Neuronal stem cell (in vitro differentiated cells): ENCODE results near the gene ELOVL4.

Experiments
- DNase-seq: peaks from one replicate; pipeline ENCODE4 v3.0.0-alpha.2; 2013; ENCODE audit warnings: low spot score
- H2AFZ ChIP-seq: one replicate; pipeline ENCODE4 v1.6.1; 2013; ENCODE audit warnings: mild to moderate bottlenecking, low read length, inconsistent platforms
- H2AK5ac ChIP-seq: 2 replicates; pipeline ENCODE4 v1.6.1; 2013; ENCODE audit warnings: low read depth, mild to moderate bottlenecking, inconsistent platforms, low read length, moderate library complexity, mixed read lengths
- H2BK120ac ChIP-seq: 2 replicates; pipeline ENCODE4 v1.6.1; 2013; ENCODE audit warnings: low read depth, mild to moderate bottlenecking, inconsistent platforms, low read length, moderate library complexity, mixed read lengths
- H2BK12ac ChIP-seq: one replicate; pipeline ENCODE4 v1.6.1; 2013; ENCODE audit warnings: low read length, inconsistent platforms
- H2BK15ac ChIP-seq: 2 replicates; pipeline ENCODE4 v1.6.1; 2013; ENCODE audit warnings: mild to moderate bottlenecking, low read length, inconsistent platforms, mixed read lengths
- H2BK5ac ChIP-seq: one replicate; pipeline ENCODE4 v1.6.1; 2013; ENCODE audit warnings: inconsistent platforms, mild to moderate bottlenecking, low read length, moderate library complexity
- H3K14ac ChIP-seq: one replicate; pipeline ENCODE4 v1.6.1; 2013; ENCODE audit warnings: low read length, inconsistent platforms
- H3K18ac ChIP-seq: 2 replicates; pipeline ENCODE4 v1.6.1; 2013; ENCODE audit warnings: low read length, inconsistent platforms
- H3K23ac ChIP-seq: 2 replicates; pipeline ENCODE4 v1.6.1; 2013; ENCODE audit warnings: low read depth, mild to moderate bottlenecking, mixed read lengths, low read length, inconsistent platforms; ENCODE audit not compliant: poor library complexity
- H3K27ac ChIP-seq: replicated peaks from 3 replicates; pipeline ENCODE4 v1.5.1; 2013; ENCODE audit warnings: low read length, inconsistent platforms
- H3K27me3 ChIP-seq, 3 experiments: 2 replicates each; pipeline ENCODE4 v1.6.1; 2013; ENCODE audit warnings: low read length in 3 of 3, mild to moderate bottlenecking in 2 of 3, inconsistent platforms in 1 of 3, low read depth in 1 of 3, mixed read lengths in 1 of 3, moderate library complexity in 1 of 3; ENCODE audit not compliant: control insufficient read depth in 3 of 3, insufficient read depth in 3 of 3
- H3K36me3 ChIP-seq, 2 donors: replicated peaks in 1 of 2; 2 replicates each; pipeline ENCODE4 v1.6.1; 2013; ENCODE audit warnings: low read length in 2 of 2; ENCODE audit not compliant: control insufficient read depth in 2 of 2, insufficient read depth in 2 of 2
- H3K4ac ChIP-seq: 2 replicates; pipeline ENCODE4 v1.6.1; 2013; ENCODE audit warnings: inconsistent platforms, mild to moderate bottlenecking, low read length, moderate library complexity
- H3K4me1 ChIP-seq, 2 donors: 1 replicate in 1 of 2; 2 replicates in 1 of 2; pipeline ENCODE4 v1.6.1; 2013; ENCODE audit warnings: low read length in 2 of 2, low read depth in 1 of 2; ENCODE audit not compliant: control insufficient read depth in 2 of 2, insufficient read depth in 1 of 2
- H3K4me2 ChIP-seq: one replicate; pipeline ENCODE4 v1.6.1; 2013; ENCODE audit warnings: mild to moderate bottlenecking, low read length, inconsistent platforms; ENCODE audit not compliant: insufficient read depth, poor library complexity, severe bottlenecking
- H3K4me3 ChIP-seq, 2 donors: 2 replicates each; pipeline ENCODE4 v1.5.1; 2013; ENCODE audit warnings: low read length in 2 of 2, mild to moderate bottlenecking in 2 of 2, inconsistent platforms in 1 of 2, moderate library complexity in 1 of 2
- H3K79me1 ChIP-seq: one replicate; pipeline ENCODE4 v1.6.1; 2013; ENCODE audit warnings: low read depth, mild to moderate bottlenecking, inconsistent platforms, low read length, moderate library complexity
- H3K9ac ChIP-seq: one replicate; pipeline ENCODE4 v1.6.1; 2013; ENCODE audit warnings: mild to moderate bottlenecking, low read depth, low read length, inconsistent platforms; ENCODE audit not compliant: poor library complexity
- H3K9me3 ChIP-seq, 2 donors: replicated peaks in 1 of 2; 2 replicates each; pipeline versions ENCODE3 to v1.6.1; 2013; ENCODE audit warnings: low read length in 2 of 2, mild to moderate bottlenecking in 2 of 2, inconsistent platforms in 1 of 2, low read depth in 1 of 2, mixed read lengths in 1 of 2, moderate library complexity in 1 of 2; ENCODE audit not compliant: control insufficient read depth in 2 of 2, insufficient read depth in 1 of 2
- H4K8ac ChIP-seq: one replicate; pipeline ENCODE4 v1.6.1; 2013; ENCODE audit warnings: low read depth, mild to moderate bottlenecking, inconsistent platforms, low read length, moderate library complexity
- H4K91ac ChIP-seq: one replicate; pipeline ENCODE4 v1.6.1; 2013; ENCODE audit warnings: low read length, low read depth, mild to moderate bottlenecking, inconsistent platforms; ENCODE audit not compliant: poor library complexity
- WGBS, 2 donors: extraction: QIAGEN DNeasy Blood & Tissue Kit; methylation state at CpG; one replicate each; pipeline ENCODE4 v1.1.7; 2013; ENCODE audit warnings: missing lambda C conversion rate in 2 of 2, mixed read lengths in 1 of 2; ENCODE audit not compliant: insufficient read length in 2 of 2, insufficient replicate concordance in 1 of 2; ENCODE audit errors: extremely low coverage in 2 of 2; 5-methylcytosine and 5-hydroxymethylcytosine counted together

The ELOVL4 gene

DNA sequence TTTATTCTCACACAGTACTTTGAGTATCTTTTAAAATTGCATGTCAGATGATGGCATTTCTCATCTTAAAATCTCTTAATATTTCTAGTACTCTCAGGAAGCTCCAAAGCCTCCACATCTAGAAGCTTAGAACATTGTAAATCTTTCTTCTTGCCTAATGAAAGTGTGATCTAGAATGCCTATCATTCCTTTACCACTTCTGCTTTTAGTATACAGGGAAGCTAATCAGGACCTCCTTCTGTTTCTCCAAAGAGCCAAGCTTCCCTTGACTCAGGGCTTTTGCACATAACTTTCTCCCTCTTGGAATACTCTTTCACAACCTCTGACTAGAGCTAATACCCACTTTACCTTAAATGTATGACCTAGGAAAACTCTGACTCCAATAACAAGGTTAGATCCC lies 7.5 kb upstream of the ELOVL4 start:
- Histone ChIP-seq H2BK15ac (no peak overlapping the region), H3K14ac (no peak overlapping the region), H4K91ac (no peak overlapping the region), H2AFZ (no peak overlapping the region), H3K79me1 (no peaks in the 10 kb centered on the region), H3K4ac (no peak overlapping the region), H2BK5ac (no peak overlapping the region), H4K8ac (no peak overlapping the region), H3K9ac (no peak overlapping the region), H3K18ac (no peak overlapping the region), H2BK12ac (no peak overlapping the region), H3K27ac (no peak overlapping the region), H2BK120ac (no peak overlapping the region), H3K4me2 (no peak overlapping the region), H3K9me3 (no peaks in the 10 kb centered on the region), H3K4me1 (no peaks in the 10 kb centered on the region), H3K23ac (no peak overlapping the region), H3K27me3 (peaks cover 0 to 5% (median 0%) of the 10 kb centered on the region in 3 experiments), H3K36me3 (no peaks in the 10 kb centered on the region), H3K4me3 (no peak overlapping the region), H2AK5ac (no peak overlapping the region)
- DNase-seq, result no peak

DNA sequence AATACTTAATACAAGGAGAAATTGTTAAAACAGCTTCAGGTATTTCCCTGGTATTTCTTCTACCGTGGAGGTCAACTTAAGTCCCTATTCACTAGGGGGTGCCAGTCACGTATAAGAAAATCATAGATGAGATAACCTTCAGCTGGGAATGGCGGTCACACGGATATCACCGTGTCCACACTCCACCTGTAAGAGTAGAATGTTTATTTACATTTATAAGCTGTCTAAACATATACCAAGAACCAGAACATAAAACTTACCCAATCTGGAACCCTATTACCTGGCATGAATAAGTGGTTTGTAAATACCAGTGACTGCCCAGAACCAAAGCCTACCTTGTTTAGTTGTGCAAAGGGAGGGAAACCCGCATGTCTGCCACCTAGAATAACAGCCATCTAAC lies 1.9 kb upstream of the ELOVL4 start:
- no peak overlapping the region for H3K14ac ChIP-seq
- no peaks in the 10 kb centered on the region for H3K9me3 ChIP-seq
- H3K4me2 ChIP-seq, result no peak overlapping the region
- H2BK15ac ChIP-seq, result no peak overlapping the region
- no peak overlapping the region for H2BK12ac ChIP-seq
- no peak overlapping the region for H3K18ac ChIP-seq
- H2BK5ac ChIP-seq, result no peak overlapping the region
- no peak overlapping the region for H3K27ac ChIP-seq
- H3K4me3 ChIP-seq, result no peak overlapping the region
- no peak overlapping the region for H3K4ac ChIP-seq
- no peak overlapping the region for H3K9ac ChIP-seq
- no peak overlapping the region for H3K23ac ChIP-seq
- DNase-seq, result peak; percentile 51
- H3K4me1 ChIP-seq, result peaks cover 6 to 10% of the 10 kb centered on the region in 2 donors
- H4K91ac ChIP-seq, result no peak overlapping the region
- H4K8ac ChIP-seq, result no peak overlapping the region
- peaks cover 0 to 11% (median 3%) of the 10 kb centered on the region in 3 experiments for H3K27me3 ChIP-seq
- H2BK120ac ChIP-seq, result no peak overlapping the region
- H3K36me3 ChIP-seq, result no peaks in the 10 kb centered on the region
- no peak overlapping the region for H2AK5ac ChIP-seq
- H3K79me1 ChIP-seq, result no peaks in the 10 kb centered on the region
- H2AFZ ChIP-seq, result peak overlapping the region; percentile 48
- WGBS, 2 donors, result no CpG with 5 or more reads among the region's 6 CpGs

DNA sequence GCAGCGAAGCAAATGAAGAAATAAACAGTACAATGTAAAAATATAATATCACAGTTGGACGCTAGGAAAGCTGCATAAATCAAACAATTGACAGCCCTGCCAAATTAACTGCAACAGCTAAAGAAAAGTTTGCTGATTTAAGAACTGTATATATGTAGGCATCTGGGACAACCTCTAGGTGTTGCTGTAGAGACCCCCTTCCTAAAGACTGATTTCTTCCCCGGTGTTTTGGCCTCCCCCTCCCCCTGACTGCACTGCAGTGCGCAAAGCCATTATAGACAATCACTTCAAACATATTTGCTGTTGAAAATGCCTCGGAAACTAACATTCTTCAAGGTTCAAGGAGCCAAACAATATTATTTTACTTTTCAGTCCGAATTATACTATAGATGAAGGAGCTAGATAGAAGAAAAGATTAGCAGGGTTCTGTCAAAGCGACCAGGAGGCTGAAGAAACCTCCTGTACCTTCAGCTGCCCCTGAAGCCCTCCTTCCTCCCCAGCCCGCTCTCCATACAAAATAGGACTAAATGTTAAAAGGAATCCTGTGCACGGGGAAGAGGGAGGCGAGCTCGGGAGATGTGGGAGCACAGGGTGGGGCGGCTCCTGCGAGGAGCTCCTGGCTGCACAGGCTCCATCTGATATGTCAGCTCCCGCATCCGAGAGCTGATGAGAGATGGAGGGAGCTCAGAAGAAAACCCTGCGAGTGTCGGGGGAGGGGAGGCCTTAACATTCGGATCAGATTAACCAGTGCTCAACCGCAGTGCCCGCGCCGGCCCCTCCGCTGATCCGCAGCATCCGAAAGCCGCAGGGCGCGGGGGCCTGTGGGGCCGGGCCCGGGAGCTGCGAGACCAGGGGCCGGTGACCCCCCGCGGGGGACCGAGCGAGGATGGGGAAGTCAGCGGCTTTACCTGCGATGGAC lies 822 bp downstream of the ELOVL4 start:
- no peak overlapping the region for H2BK5ac ChIP-seq
- H3K9ac ChIP-seq, result peak overlapping the region; percentile 95
- DNase-seq, result peak; percentile 39
- H2BK12ac ChIP-seq, result no peak overlapping the region
- no peak overlapping the region for H4K8ac ChIP-seq
- H2AFZ ChIP-seq, result peak overlapping the region; percentile 97
- WGBS, 2 donors, result no CpG with 5 or more reads among the region's 38 CpGs
- H3K23ac ChIP-seq, result peak overlapping the region; percentile 81
- H3K9me3 ChIP-seq, result no peaks in the 10 kb centered on the region
- H3K4me3 ChIP-seq, result peak overlapping the region; percentile 88 to 94
- H3K79me1 ChIP-seq, result no peaks in the 10 kb centered on the region
- peak overlapping the region; percentile 92 for H3K4me2 ChIP-seq
- H3K18ac ChIP-seq, result peak overlapping the region; percentile 94
- H2AK5ac ChIP-seq, result no peak overlapping the region
- H3K27ac ChIP-seq, result no peak overlapping the region
- H3K4ac ChIP-seq, result no peak overlapping the region
- no peak overlapping the region for H3K14ac ChIP-seq
- H2BK15ac ChIP-seq, result peak overlapping the region; percentile 21
- H3K27me3 ChIP-seq, result peaks cover 0 to 7% (median 3%) of the 10 kb centered on the region in 3 experiments
- no peak overlapping the region for H4K91ac ChIP-seq
- no peaks in the 10 kb centered on the region for H3K36me3 ChIP-seq
- H3K4me1 ChIP-seq, result peaks cover 10 to 11% of the 10 kb centered on the region in 2 donors
- no peak overlapping the region for H2BK120ac ChIP-seq

GRCh38 chr6:79943133-79943532 lies 4.2 kb downstream of the ELOVL4 start:
- no peak overlapping the region for H4K91ac ChIP-seq
- no peak overlapping the region for H3K23ac ChIP-seq
- peaks cover 0 to 3% (median 0%) of the 10 kb centered on the region in 3 experiments for H3K27me3 ChIP-seq
- H3K9me3 ChIP-seq, result no peaks in the 10 kb centered on the region
- no peak overlapping the region for H3K4ac ChIP-seq
- H3K4me2 ChIP-seq, result no peak overlapping the region
- no peak overlapping the region for H3K14ac ChIP-seq
- H2BK120ac ChIP-seq, result no peak overlapping the region
- no CpG with 5 or more reads among the region's 1 CpG for WGBS, 2 donors
- H2BK5ac ChIP-seq, result no peak overlapping the region
- DNase-seq, result no peak
- H3K4me3 ChIP-seq, result no peak overlapping the region
- no peak overlapping the region for H3K27ac ChIP-seq
- H2BK15ac ChIP-seq, result no peak overlapping the region
- no peak overlapping the region for H2AK5ac ChIP-seq
- H3K4me1 ChIP-seq, result peaks cover 10 to 11% of the 10 kb centered on the region in 2 donors
- no peak overlapping the region for H4K8ac ChIP-seq
- no peaks in the 10 kb centered on the region for H3K79me1 ChIP-seq
- H3K36me3 ChIP-seq, result no peaks in the 10 kb centered on the region
- no peak overlapping the region for H2AFZ ChIP-seq
- H3K9ac ChIP-seq, result no peak overlapping the region
- H3K18ac ChIP-seq, result no peak overlapping the region
- H2BK12ac ChIP-seq, result no peak overlapping the region
